ENCODE data around the gene ATXN1.
"Not testable (repeated sequence)": the region's sequence is repeated elsewhere in the genome, so short reads cannot be mapped to it uniquely, and the experiment has no call there.

ATXN1 gene

GRCh38 chr6:16400248-16400760, 361.0 kb downstream of the ATXN1 start:
- FAIRE-seq, result no peak

GRCh38 chr6:16399695-16400094, 361.6 kb downstream of the ATXN1 start:
- FAIRE-seq, result no peak

- FAIRE-seq, result no peak
These were observed 362.1 kb downstream of the ATXN1 start for GRCh38 chr6:16399158-16399557.

- FAIRE-seq, result no peak
These were observed 362.7 kb downstream of the ATXN1 start for GRCh38 chr6:16398587-16398986.

- FAIRE-seq, result no peak
These were observed 363.6 kb downstream of the ATXN1 start for GRCh38 chr6:16397623-16398022.

- no peak for FAIRE-seq
These were observed 364.6 kb downstream of the ATXN1 start for GRCh38 chr6:16396497-16397319.

- no peak for FAIRE-seq
These were observed 366.6 kb downstream of the ATXN1 start for GRCh38 chr6:16394632-16395031.

- no peak for FAIRE-seq
These were observed 367.9 kb downstream of the ATXN1 start for GRCh38 chr6:16393326-16393725.

GRCh38 chr6:16392010-16392409, 369.2 kb downstream of the ATXN1 start:
- FAIRE-seq, result no peak

- FAIRE-seq, result no peak
These were observed 369.8 kb downstream of the ATXN1 start for GRCh38 chr6:16391451-16391912.

- FAIRE-seq, result not testable (repeated sequence)
These were observed 370.3 kb downstream of the ATXN1 start for GRCh38 chr6:16390909-16391450.

GRCh38 chr6:16389642-16390041, 371.6 kb downstream of the ATXN1 start:
- no peak for FAIRE-seq

- no peak for FAIRE-seq
These were observed 372.8 kb downstream of the ATXN1 start for GRCh38 chr6:16388488-16388887.

GRCh38 chr6:16386057-16386456, 375.2 kb downstream of the ATXN1 start:
- no peak for FAIRE-seq

- FAIRE-seq, result no peak
These were observed 377.6 kb downstream of the ATXN1 start for GRCh38 chr6:16383607-16384206.

GRCh38 chr6:16381968-16382367, 379.3 kb downstream of the ATXN1 start:
- not testable (repeated sequence) for FAIRE-seq

GRCh38 chr6:16380220-16380809, 380.9 kb downstream of the ATXN1 start:
- no peak for FAIRE-seq

- not testable (repeated sequence) for FAIRE-seq
These were observed 382.9 kb downstream of the ATXN1 start for GRCh38 chr6:16378360-16378759.

- FAIRE-seq, result no peak
These were observed 383.8 kb downstream of the ATXN1 start for GRCh38 chr6:16377470-16377869.

GRCh38 chr6:16375843-16376242, 385.4 kb downstream of the ATXN1 start:
- no peak for FAIRE-seq

GRCh38 chr6:16375206-16375605, 386.1 kb downstream of the ATXN1 start:
- no peak for FAIRE-seq

GRCh38 chr6:16374461-16375200, 386.6 kb downstream of the ATXN1 start:
- no peak for FAIRE-seq

GRCh38 chr6:16374016-16374415, 387.2 kb downstream of the ATXN1 start:
- no peak for FAIRE-seq
